K562 (cell line): ENCODE data around the gene STK24. TPM values are rescaled to one million over a fixed set of nuclear protein-coding genes. Genes with fewer than 3 reads are reported as not detected.
A peak's percentile ranks its signal among the peaks of the same experiment; 100 is the strongest.

Source experiments
- ATAC-seq: fragments of 200-7000 bp; cut with Tn5 transposase; 3 replicates; pipeline ENCODE4 v1.9.1; 2020; ENCODE audit warnings: moderate library complexity
- BruUV-seq: library from RNA; stranded (reverse); fragments of 400-500 nt; replicated peaks from 2 replicates; lab custom pipeline; 2021; lab: Mats Ljungman, UMichigan
- CTCF ChIA-PET: fragments of 300-600 bp; formaldehyde crosslinking; extraction: SDS; loops from one replicate; lab custom pipeline; 2021; ENCODE audit warnings: low intra/inter-chr PET ratio; lab: Yijun Ruan, JAX
- POLR2A ChIA-PET: fragments of 300-600, 350-650 bp; sonication (Branson Sonifier 250); formaldehyde crosslinking; extraction: SDS; loops from one replicate; lab custom pipeline; 2021; ENCODE audit warnings: antibody characterized with exemption, inconsistent platforms; lab: Yijun Ruan, JAX
- DNase-seq, 4 experiments: peaks; one replicate each; pipeline versions ENCODE4 v3.0.0 to v3.0.0-alpha.2; 2011 to 2018; ENCODE audit warnings: low spot score in 3 of 4, mixed read lengths in 3 of 4; ENCODE audit errors: extremely low read depth in 1 of 4
- FAIRE-seq: peaks from 2 replicates; lab custom pipeline; 2011; peaks lifted over from hg19 to GRCh38; lab: Jason Lieb, UNC
- H2AFZ ChIP-seq: 2 replicates; pipeline ENCODE4 v1.6.0; 2011; ENCODE audit warnings: low read depth, low read length, control low read depth, inconsistent platforms
- H3K27ac ChIP-seq: fragments of 200-600 bp; 3 replicates; pipeline ENCODE4 v1.8.0; 2011; ENCODE audit warnings: low read depth, mild to moderate bottlenecking, control low read depth, inconsistent platforms, low read length, moderate library complexity, mixed read lengths; ENCODE audit errors: extremely low read depth
- H3K27me3 ChIP-seq, 2 experiments: fragments of 300-600 bp in 1 of 2; 2 replicates in 1 of 2; 3 replicates in 1 of 2; pipeline versions ENCODE4 v1.6.0 to v1.8.0; 2011; ENCODE audit warnings: inconsistent platforms in 2 of 2, low read length in 2 of 2, mild to moderate bottlenecking in 1 of 2, mixed read lengths in 1 of 2, moderate library complexity in 1 of 2; ENCODE audit not compliant: control insufficient read depth in 2 of 2, insufficient read depth in 2 of 2
- H3K36me3 ChIP-seq: fragments of 300-600 bp; 3 replicates; pipeline ENCODE4 v1.8.0; 2011; ENCODE audit warnings: mild to moderate bottlenecking, low read length, inconsistent platforms; ENCODE audit not compliant: control insufficient read depth, insufficient read depth
- H3K4me1 ChIP-seq, 2 experiments: fragments of 200-600 bp in 1 of 2; replicated peaks in 1 of 2; 2 replicates in 1 of 2; 3 replicates in 1 of 2; pipeline versions ENCODE4 v1.5.1 to v1.8.0; 2011; ENCODE audit warnings: inconsistent platforms in 2 of 2, low read length in 2 of 2, mild to moderate bottlenecking in 1 of 2, mixed read lengths in 1 of 2, moderate library complexity in 1 of 2; ENCODE audit not compliant: control insufficient read depth in 2 of 2, insufficient read depth in 2 of 2
- H3K4me2 ChIP-seq: 2 replicates; pipeline ENCODE4 v1.6.1; 2011; ENCODE audit warnings: low read length, control low read depth, inconsistent platforms, mixed read lengths; ENCODE audit not compliant: insufficient read depth
- H3K4me3 ChIP-seq: fragments of 200-600 bp; sonication (generic), shearing (Covaris generic); 2 replicates; pipeline ENCODE4 v1.5.1; 2016; ENCODE audit warnings: control low read depth, inconsistent platforms
- H3K79me2 ChIP-seq: fragments of 200-600 bp; 3 replicates; pipeline ENCODE4 v1.8.0; 2011; ENCODE audit warnings: low read length, inconsistent platforms; ENCODE audit not compliant: control insufficient read depth, insufficient read depth
- H3K9ac ChIP-seq, 2 experiments: 2 replicates each; pipeline versions ENCODE4 v1.6.0 to v1.6.1; 2011; ENCODE audit warnings: low read depth in 2 of 2, low read length in 2 of 2, control low read depth in 1 of 2, inconsistent platforms in 1 of 2, mild to moderate bottlenecking in 1 of 2, mixed read lengths in 1 of 2; ENCODE audit not compliant: insufficient read depth in 1 of 2
- H3K9me1 ChIP-seq: one replicate; pipeline ENCODE4 v1.6.0; 2011; ENCODE audit warnings: inconsistent platforms, mild to moderate bottlenecking, low read length, moderate library complexity; ENCODE audit not compliant: control insufficient read depth, insufficient read depth
- H3K9me3 ChIP-seq: replicated peaks from 2 replicates; pipeline ENCODE4 v1.5.1; 2011; ENCODE audit warnings: low read depth, low read length, inconsistent platforms; ENCODE audit not compliant: control insufficient read depth, insufficient read depth
- H4K20me1 ChIP-seq: replicated peaks from 2 replicates; pipeline ENCODE4 v1.6.1; 2011; ENCODE audit warnings: low read length, inconsistent platforms, mixed read lengths; ENCODE audit not compliant: control insufficient read depth, insufficient read depth
- CTCF ChIP-seq, 3 experiments: IDR thresholded peaks in 2 of 3; conservative IDR thresholded peaks in 1 of 3; 2 replicates each; pipeline ENCODE4 v1.5.1; 2011 to 2012; ENCODE audit warnings: low read length in 3 of 3, mild to moderate bottlenecking in 3 of 3, control low read depth in 2 of 3, improper control_type of control experiment in 1 of 3, inconsistent platforms in 1 of 3, low read depth in 1 of 3, mixed read lengths in 1 of 3, moderate library complexity in 1 of 3; ENCODE audit not compliant: insufficient read depth in 2 of 3
- MEF2A ChIP-seq: IDR thresholded peaks from 2 replicates; pipeline ENCODE4 v1.6.1; 2011; ENCODE audit warnings: low read depth, mild to moderate bottlenecking, low read length, moderate library complexity; ENCODE audit not compliant: control insufficient read depth
- POLR2G ChIP-seq: fragments of 200-400 bp; formaldehyde crosslinking; IDR thresholded peaks from 2 replicates; pipeline ENCODE4 v1.6.1; 2017; ENCODE audit warnings: low read depth, mild to moderate bottlenecking, antibody characterized with exemption, low read length, moderate library complexity
- WGBS: fragments of 100-300 bp; shearing (Covaris generic); methylation state at CpG from one replicate; pipeline ENCODE4 v1.1.6; 2016; ENCODE audit warnings: low coverage, mixed read lengths; ENCODE audit not compliant: insufficient coverage; ENCODE audit errors: missing lambda C conversion rate; 5-methylcytosine and 5-hydroxymethylcytosine counted together
- in situ Hi-C: fragments of 300-500 bp; cut with MboI; formaldehyde crosslinking; loops from 4 replicates; pipeline ENCODE4 v1.15.0; 2018; ENCODE audit warnings: inconsistent platforms, mixed read lengths
- intact Hi-C: fragments of 100-400 bp; cut with micrococcal nuclease; formaldehyde crosslinking; loops from 2 replicates; pipeline ENCODE4 v1.14.2; 2022
- polyA plus RNA-seq, 8 experiments: library from polyadenylated mRNA; depleted of rRNA in 4 of 8; stranded (reverse) in 5 of 8; unstranded in 3 of 8; fragments of >200 nt; fragmentation: Nextera tagmentation in 2 of 8; fragmentation: Illumina TruSeq in 1 of 8; extraction: Ambion mirVana in 2 of 8; extraction: Trizol in 1 of 8; gene quantifications; 2 replicates each; pipeline versions ENCODE4 v1.2.1 to v1.2.3, GENCODE V29; 2011 to 2014; ENCODE audit warnings: inconsistent platforms in 1 of 8, missing spikeins in 1 of 8
- total RNA-seq, 7 experiments: library from RNA; depleted of rRNA in 6 of 7; stranded (reverse); fragments of >200 nt in 6 of 7; fragmentation: Illumina TruSeq in 2 of 7; extraction: Trizol in 2 of 7; gene quantifications; 2 replicates each; pipeline versions ENCODE4 v1.2.1 to v1.2.3, GENCODE V29; 2011 to 2021; ENCODE audit warnings: low replicate concordance in 1 of 7

Gene STK24
- total and polyA plus RNA-seq, 9 of the 15 experiments (the other 6 are each of a cell fraction or from before 2014, with no cell fraction given), result 3.8 to 78.4 (median 28.2) TPM

- TF ChIP-seq MEF2A, result no peak
- TF ChIP-seq CTCF (IDR thresholded peaks at IDR 0.05 in 2 of 3, conservative IDR thresholded peaks at IDR 0.05 in 1 of 3; ENCODE audit: insufficient read depth in 2 of 3, low read depth in 1 of 3, low read length in 3 of 3), result 0 out of 6 replicates have a peak, but pooled peaks of 1 of the 3 experiments have one; percentile 17
- TF ChIP-seq POLR2G, result peak; percentile 38; the same call in 1 of the 2 replicates
- Histone ChIP-seq H3K4me2 (no peak overlapping the region), H3K79me2 (peaks cover 78% of the 10 kb centered on the region), H3K9me3 (no peaks in the 10 kb centered on the region), H3K27me3 (no peaks in the 10 kb centered on the region), H3K9me1 (peaks cover 12% of the 10 kb centered on the region), H3K36me3 (no peaks in the 10 kb centered on the region; the same call in 2 of the 3 replicates), H3K27ac (no peak overlapping the region), H2AFZ (no peak overlapping the region), H3K4me3 (no peak overlapping the region), H4K20me1 (peaks cover 51% of the 10 kb centered on the region), H3K9ac (0 out of 4 replicates have a peak overlapping the region, but pooled peaks of 1 of the 2 experiments have one; percentile 40), H3K4me1 (peaks cover 48 to 57% of the 10 kb centered on the region in 2 experiments)
- ChIA-PET POLR2A (interaction anchor here (0.5 kb wide), 1 partner anchor 716 kb away, joined by 3 read pairs; no protein-coding TSS in a partner anchor), CTCF (no interaction called here)
- intact Hi-C loops, result no loop called here
- 89% methylated on average over 5 of the region's 28 CpGs for WGBS
- DNase-seq, result no peak
- BruUV-seq, result no TSS peak
- FAIRE-seq, result no peak
- in situ Hi-C loops, result loop anchor here (5.0 kb wide), 1 partner anchor 80 kb away; no protein-coding TSS in a partner anchor
- ATAC-seq, result no peak
Measured at GRCh38 chr13:98482476-98483444, 94.1 kb downstream of the STK24 start.
